Measurements from ENCODE around the gene CLSTN2.

Gene CLSTN2

GRCh38 chr3:140223631-140224030 lies 288.6 kb downstream of the CLSTN2 start:
- Histone ChIP-seq H2BK5ac (ENCODE audit: low read depth, low read length, poor library complexity) (no peak overlapping the region), H3K4me2 (ENCODE audit: low read length) (no peak overlapping the region)

GRCh38 chr3:140224307-140224706 lies 289.3 kb downstream of the CLSTN2 start:
- Histone ChIP-seq H3K14ac (ENCODE audit: low read length) (no peak overlapping the region), H4K8ac (ENCODE audit: low read depth, low read length) (no peak overlapping the region), H2AK5ac (ENCODE audit: low read length) (no peak overlapping the region), H3K79me1 (ENCODE audit: low read length) (no peaks in the 10 kb centered on the region), H3K4me3 (ENCODE audit: low read depth, low read length) (no peak overlapping the region), H3K4me1 (ENCODE audit: control insufficient read depth in 1 of 2, insufficient read depth in 2 of 2, low read length in 2 of 2) (no peaks in the 10 kb centered on the region), H2AFZ (ENCODE audit: insufficient read depth, low read length, poor library complexity) (no peak overlapping the region), H3K4me2 (ENCODE audit: low read length) (no peak overlapping the region), H4K12ac (ENCODE audit: low read depth, low read length) (no peak overlapping the region), H2BK120ac (ENCODE audit: insufficient read depth, low read length, poor library complexity) (no peak overlapping the region), H3K79me2 (ENCODE audit: control insufficient read depth, insufficient read depth, low read length, poor library complexity) (no peaks in the 10 kb centered on the region), H3K9ac (ENCODE audit: low read length) (no peak overlapping the region), H3K23ac (ENCODE audit: low read length) (no peak overlapping the region), H2BK5ac (ENCODE audit: low read depth, low read length, poor library complexity) (no peak overlapping the region), H3K18ac (ENCODE audit: low read length) (no peak overlapping the region), H3K36me3 (ENCODE audit: control insufficient read depth in 1 of 2, insufficient read depth in 2 of 2, low read length in 2 of 2) (peaks cover 0 to 2% of the 10 kb centered on the region in 2 experiments), H3K4ac (ENCODE audit: low read depth, low read length) (no peak overlapping the region), H3K9me3 (ENCODE audit: insufficient read depth, low read depth, low read length) (no peaks in the 10 kb centered on the region), H3K27me3 (ENCODE audit: insufficient read depth, low read length) (no peaks in the 10 kb centered on the region), H2BK12ac (ENCODE audit: low read length) (no peak overlapping the region), H4K91ac (ENCODE audit: low read depth, low read length) (no peak overlapping the region), H3K27ac (ENCODE audit: low read depth, low read length) (no peak overlapping the region)
- no peak for DNase-seq
- WGBS (ENCODE audit: extremely low coverage, insufficient coverage, insufficient read length) = no CpG with 5 or more reads among the region's 1 CpG

More at GRCh38 chr3:140223631-140224030, 288.6 kb downstream of the CLSTN2 start:
- H2BK120ac ChIP-seq (ENCODE audit: insufficient read depth, low read length, poor library complexity) = no peak overlapping the region
- H3K36me3 ChIP-seq (ENCODE audit: control insufficient read depth in 1 of 2, insufficient read depth in 2 of 2, low read length in 2 of 2) = peaks cover 0 to 2% of the 10 kb centered on the region in 2 experiments
- no peak overlapping the region for H2AK5ac ChIP-seq (ENCODE audit: low read length)
- H3K79me1 ChIP-seq (ENCODE audit: low read length) = no peaks in the 10 kb centered on the region
- no peaks in the 10 kb centered on the region for H3K27me3 ChIP-seq (ENCODE audit: insufficient read depth, low read length)
- H3K79me2 ChIP-seq (ENCODE audit: control insufficient read depth, insufficient read depth, low read length, poor library complexity) = no peaks in the 10 kb centered on the region
- H2BK12ac ChIP-seq (ENCODE audit: low read length) = no peak overlapping the region
- no peak overlapping the region for H4K8ac ChIP-seq (ENCODE audit: low read depth, low read length)
- no peak overlapping the region for H4K91ac ChIP-seq (ENCODE audit: low read depth, low read length)
- H3K18ac ChIP-seq (ENCODE audit: low read length) = no peak overlapping the region
- no peak overlapping the region for H3K23ac ChIP-seq (ENCODE audit: low read length)
- no peaks in the 10 kb centered on the region for H3K9me3 ChIP-seq (ENCODE audit: insufficient read depth, low read depth, low read length)
- H3K4me1 ChIP-seq (ENCODE audit: control insufficient read depth in 1 of 2, insufficient read depth in 2 of 2, low read length in 2 of 2) = no peaks in the 10 kb centered on the region
- no peak overlapping the region for H3K4me3 ChIP-seq (ENCODE audit: low read depth, low read length)
- H3K9ac ChIP-seq (ENCODE audit: low read length) = no peak overlapping the region
- no peak overlapping the region for H3K4ac ChIP-seq (ENCODE audit: low read depth, low read length)
- H2AFZ ChIP-seq (ENCODE audit: insufficient read depth, low read length, poor library complexity) = no peak overlapping the region
- H3K14ac ChIP-seq (ENCODE audit: low read length) = no peak overlapping the region
- no peak for DNase-seq
- H4K12ac ChIP-seq (ENCODE audit: low read depth, low read length) = no peak overlapping the region
- no peak overlapping the region for H3K27ac ChIP-seq (ENCODE audit: low read depth, low read length)
- WGBS (ENCODE audit: extremely low coverage, insufficient coverage, insufficient read length) = no CpG with 5 or more reads among the region's 2 CpGs

DNA sequence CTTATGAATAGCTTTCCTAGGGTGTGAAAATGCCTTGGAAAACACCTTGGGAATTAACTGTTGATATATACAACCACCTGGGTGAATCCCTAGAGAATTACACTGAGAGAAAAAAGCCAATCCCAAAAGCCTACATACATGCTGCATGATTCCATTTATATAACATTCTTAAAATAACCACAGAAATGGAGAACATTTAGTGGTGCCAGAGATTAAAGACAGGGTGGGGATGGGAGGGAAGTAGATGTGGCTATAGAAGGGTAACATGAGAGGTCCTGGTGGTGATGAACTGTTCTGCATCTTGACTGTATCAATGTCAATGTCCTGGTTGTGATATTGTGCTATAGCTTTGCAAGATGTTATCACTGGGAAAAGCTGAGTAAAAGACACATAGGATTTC lies 291.0 kb downstream of the CLSTN2 start:
- Histone ChIP-seq H2AFZ (ENCODE audit: insufficient read depth, low read length, poor library complexity) (no peak overlapping the region), H4K91ac (ENCODE audit: low read depth, low read length) (no peak overlapping the region), H3K79me2 (ENCODE audit: control insufficient read depth, insufficient read depth, low read length, poor library complexity) (no peaks in the 10 kb centered on the region), H3K14ac (ENCODE audit: low read length) (no peak overlapping the region), H3K23ac (ENCODE audit: low read length) (no peak overlapping the region), H3K4me1 (ENCODE audit: control insufficient read depth in 1 of 2, insufficient read depth in 2 of 2, low read length in 2 of 2) (no peaks in the 10 kb centered on the region), H2BK120ac (ENCODE audit: insufficient read depth, low read length, poor library complexity) (no peak overlapping the region), H4K8ac (ENCODE audit: low read depth, low read length) (no peak overlapping the region), H2AK5ac (ENCODE audit: low read length) (no peak overlapping the region), H3K4me3 (ENCODE audit: low read depth, low read length) (no peak overlapping the region), H3K4ac (ENCODE audit: low read depth, low read length) (no peak overlapping the region), H4K12ac (ENCODE audit: low read depth, low read length) (no peak overlapping the region), H3K36me3 (ENCODE audit: control insufficient read depth in 1 of 2, insufficient read depth in 2 of 2, low read length in 2 of 2) (peaks cover 0 to 2% of the 10 kb centered on the region in 2 experiments), H3K9me3 (ENCODE audit: insufficient read depth, low read depth, low read length) (no peaks in the 10 kb centered on the region), H3K27ac (ENCODE audit: low read depth, low read length) (no peak overlapping the region), H2BK5ac (ENCODE audit: low read depth, low read length, poor library complexity) (no peak overlapping the region), H3K79me1 (ENCODE audit: low read length) (no peaks in the 10 kb centered on the region), H3K9ac (ENCODE audit: low read length) (no peak overlapping the region), H3K4me2 (ENCODE audit: low read length) (no peak overlapping the region), H3K18ac (ENCODE audit: low read length) (no peak overlapping the region), H2BK12ac (ENCODE audit: low read length) (no peak overlapping the region), H3K27me3 (ENCODE audit: insufficient read depth, low read length) (no peaks in the 10 kb centered on the region)
- no peak for DNase-seq

DNA sequence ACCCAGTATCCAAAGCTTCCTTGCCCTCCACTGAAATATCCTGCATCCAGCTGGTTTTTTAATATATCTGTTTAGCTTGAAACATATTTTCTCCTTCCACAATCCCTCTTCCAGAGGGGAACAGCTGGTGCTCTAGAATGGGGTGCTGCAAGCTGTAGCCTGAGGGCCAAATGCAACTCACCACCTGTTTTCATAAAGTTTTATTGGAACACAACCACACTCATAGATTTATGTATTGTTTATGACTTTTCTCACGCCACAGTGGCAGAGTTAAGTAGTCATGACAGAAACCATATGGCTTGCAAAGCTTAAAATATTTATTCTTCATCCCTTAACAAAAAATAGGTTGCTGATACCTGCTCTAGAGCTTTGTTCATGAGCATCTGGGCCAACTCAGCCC lies 298.7 kb downstream of the CLSTN2 start:
- Histone ChIP-seq H2BK120ac (ENCODE audit: insufficient read depth, low read length, poor library complexity) (no peak overlapping the region), H3K23ac (ENCODE audit: low read length) (no peak overlapping the region), H3K27me3 (ENCODE audit: insufficient read depth, low read length) (no peaks in the 10 kb centered on the region), H2AFZ (ENCODE audit: insufficient read depth, low read length, poor library complexity) (no peak overlapping the region), H2AK5ac (ENCODE audit: low read length) (no peak overlapping the region), H2BK12ac (ENCODE audit: low read length) (no peak overlapping the region), H3K4me1 (ENCODE audit: control insufficient read depth in 1 of 2, insufficient read depth in 2 of 2, low read length in 2 of 2) (no peaks in the 10 kb centered on the region), H3K9ac (ENCODE audit: low read length) (no peak overlapping the region), H3K9me3 (ENCODE audit: insufficient read depth, low read depth, low read length) (no peaks in the 10 kb centered on the region), H3K36me3 (ENCODE audit: control insufficient read depth in 1 of 2, insufficient read depth in 2 of 2, low read length in 2 of 2) (no peaks in the 10 kb centered on the region), H3K27ac (ENCODE audit: low read depth, low read length) (no peak overlapping the region), H4K12ac (ENCODE audit: low read depth, low read length) (no peak overlapping the region), H3K14ac (ENCODE audit: low read length) (no peak overlapping the region), H2BK5ac (ENCODE audit: low read depth, low read length, poor library complexity) (no peak overlapping the region), H3K79me1 (ENCODE audit: low read length) (no peaks in the 10 kb centered on the region), H4K91ac (ENCODE audit: low read depth, low read length) (no peak overlapping the region), H3K4me2 (ENCODE audit: low read length) (no peak overlapping the region), H3K4ac (ENCODE audit: low read depth, low read length) (no peak overlapping the region), H3K79me2 (ENCODE audit: control insufficient read depth, insufficient read depth, low read length, poor library complexity) (no peaks in the 10 kb centered on the region), H3K18ac (ENCODE audit: low read length) (no peak overlapping the region), H4K8ac (ENCODE audit: low read depth, low read length) (no peak overlapping the region), H3K4me3 (ENCODE audit: low read depth, low read length) (no peak overlapping the region)
- no peak for DNase-seq
- WGBS (ENCODE audit: extremely low coverage, insufficient coverage, insufficient read length) = no CpG with 5 or more reads among the region's 1 CpG
